Activated CD8-positive, alpha-beta memory T cell treated with anti-CD3 and anti-CD28 coated beads for 4 hours (primary cell): ENCODE results near the gene CD2BP2.
"Not testable (repeated sequence)": the region's sequence is repeated elsewhere in the genome, so short reads cannot be mapped to it uniquely, and the experiment has no call there.

Experiments used
- DNase-seq, 2 donors: peaks; one replicate each; pipeline ENCODE4 v3.0.0-alpha.2; 2020; ENCODE audit warnings: low read depth in 2 of 2

CD2BP2 gene

GRCh38 chr16:30355144-30355953, at the start of gene CD2BP2:
TSS of gene CD2BP2 (minus strand) at chr16:30355308. CDS start at chr16:30354681, 627 bp downstream.
- peak; percentile 80 to 82 for DNase-seq

- no peak for DNase-seq
Measured at GRCh38 chr16:30401768-30402425, 46.8 kb upstream of the CD2BP2 start.

DNA sequence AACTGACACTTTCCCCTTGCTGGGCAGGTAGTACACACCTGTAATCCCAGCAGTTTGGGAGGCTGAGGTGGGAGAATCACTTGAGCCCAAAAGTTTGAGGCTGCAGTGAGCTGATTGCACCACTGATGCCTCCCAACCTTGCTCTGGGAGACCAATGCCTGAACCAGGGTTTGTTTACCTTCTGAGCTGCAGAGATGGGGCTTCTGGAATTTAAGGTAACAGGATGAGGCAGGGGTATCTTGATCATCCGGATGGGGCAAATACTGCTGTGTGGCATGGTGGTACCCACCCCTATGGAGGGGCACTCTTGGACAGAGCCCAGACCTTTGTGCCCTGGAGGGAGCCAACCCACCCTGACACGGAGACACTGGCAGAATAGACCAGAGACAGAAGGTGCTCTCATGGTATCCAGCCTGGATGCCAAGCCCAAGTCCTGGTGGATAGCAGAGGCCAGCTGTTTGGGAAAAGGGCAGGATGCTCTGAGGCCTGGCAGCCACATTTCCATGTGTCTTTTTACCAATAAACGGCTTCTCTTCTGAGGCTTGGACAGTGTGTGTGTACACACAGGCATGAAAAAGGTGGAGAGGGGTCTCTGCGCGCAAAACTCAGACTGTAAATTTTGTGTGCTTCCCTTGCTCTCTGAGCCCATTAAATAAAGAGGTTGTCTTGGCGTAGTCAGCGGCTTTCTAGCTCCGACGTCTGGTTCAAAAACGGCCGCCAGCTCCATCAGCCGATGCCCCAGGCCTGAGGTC, 44.5 kb upstream of the CD2BP2 start:
- no peak for DNase-seq

DNA sequence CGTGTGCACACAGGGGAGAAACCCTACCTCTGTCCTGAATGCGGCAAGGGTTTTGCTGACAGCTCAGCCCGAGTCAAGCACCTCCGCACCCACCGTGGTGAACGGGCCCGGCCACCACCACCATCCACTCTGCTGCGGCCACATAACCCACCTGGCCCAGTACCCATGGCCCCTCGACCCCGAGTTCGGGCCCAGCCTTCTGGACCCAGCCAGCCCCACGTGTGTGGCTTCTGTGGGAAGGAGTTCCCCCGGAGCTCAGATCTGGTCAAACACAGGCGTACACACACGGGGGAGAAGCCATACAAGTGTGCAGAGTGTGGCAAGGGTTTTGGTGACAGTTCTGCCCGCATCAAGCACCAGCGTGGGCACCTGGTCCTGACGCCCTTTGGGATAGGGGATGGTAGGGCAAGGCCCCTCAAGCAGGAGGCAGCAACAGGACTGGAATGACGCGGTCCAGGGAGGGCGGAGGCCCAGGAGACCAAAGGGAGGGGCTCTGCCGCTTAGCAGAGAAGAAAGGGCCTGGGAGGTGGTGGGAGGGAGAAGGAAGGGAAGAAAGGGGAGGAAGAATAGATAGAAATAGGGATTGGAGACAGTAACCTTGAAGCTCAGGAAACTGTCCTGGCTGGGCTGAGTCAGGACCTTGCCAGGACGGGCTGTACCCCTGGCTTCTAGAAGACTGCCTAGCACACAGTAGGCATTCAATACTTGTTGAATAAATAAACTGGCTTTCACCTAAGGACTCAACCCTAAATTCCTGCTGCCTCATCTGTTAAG, 43.7 kb upstream of the CD2BP2 start:
- DNase-seq, result no peak

DNA sequence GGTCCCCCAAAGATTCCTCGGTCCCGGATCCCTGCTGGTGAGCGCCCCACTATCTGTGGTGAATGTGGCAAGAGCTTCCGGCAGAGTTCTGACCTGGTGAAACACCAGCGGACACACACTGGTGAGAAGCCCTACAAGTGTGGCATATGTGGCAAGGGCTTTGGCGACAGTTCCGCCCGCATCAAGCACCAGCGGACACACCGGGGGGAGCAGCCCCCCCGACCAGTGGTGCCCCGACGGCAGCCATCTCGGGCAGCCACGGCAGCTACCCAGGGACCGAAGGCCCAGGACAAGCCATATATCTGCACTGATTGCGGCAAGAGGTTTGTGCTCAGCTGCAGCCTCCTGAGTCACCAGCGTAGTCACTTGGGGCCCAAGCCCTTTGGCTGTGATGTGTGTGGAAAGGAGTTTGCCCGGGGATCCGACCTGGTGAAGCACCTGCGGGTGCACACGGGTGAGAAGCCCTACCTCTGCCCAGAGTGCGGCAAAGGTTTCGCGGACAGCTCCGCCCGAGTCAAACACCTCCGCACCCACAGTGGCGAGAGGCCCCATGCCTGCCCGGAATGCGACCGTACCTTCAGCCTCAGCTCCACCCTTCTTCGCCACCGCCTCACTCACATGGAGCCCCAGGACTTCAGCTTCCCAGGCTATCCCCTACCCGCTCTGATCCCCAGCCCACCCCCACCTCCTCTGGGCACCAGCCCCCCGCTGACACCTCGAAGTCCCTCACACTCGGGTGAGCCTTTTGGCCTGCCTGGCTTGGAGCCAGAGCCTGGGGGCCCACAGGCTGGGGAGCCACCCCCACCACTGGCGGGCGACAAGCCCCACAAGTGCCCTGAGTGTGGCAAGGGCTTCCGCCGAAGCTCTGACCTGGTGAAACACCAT, 42.9 kb upstream of the CD2BP2 start:
- DNase-seq, result no peak

DNA sequence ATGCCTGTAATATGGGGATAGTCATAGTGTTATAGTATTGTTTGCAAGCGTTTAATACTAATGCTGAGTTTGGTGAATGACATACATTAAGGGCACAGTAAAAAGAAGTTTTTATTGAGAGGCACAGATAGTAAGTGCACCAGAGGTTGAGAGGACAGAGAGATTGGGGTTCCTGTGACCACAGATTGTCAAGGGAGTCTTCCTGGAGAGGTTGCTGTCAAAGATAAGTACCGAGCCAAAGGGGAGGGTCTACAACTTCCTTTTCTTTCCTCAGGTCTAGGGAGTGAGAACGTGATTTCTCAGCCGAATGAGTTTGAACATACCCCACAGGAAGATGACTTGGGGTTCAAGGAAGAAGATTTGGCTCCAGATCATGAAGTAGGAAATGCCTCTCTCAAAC, 41.9 kb upstream of the CD2BP2 start:
- DNase-seq, result no peak

DNA sequence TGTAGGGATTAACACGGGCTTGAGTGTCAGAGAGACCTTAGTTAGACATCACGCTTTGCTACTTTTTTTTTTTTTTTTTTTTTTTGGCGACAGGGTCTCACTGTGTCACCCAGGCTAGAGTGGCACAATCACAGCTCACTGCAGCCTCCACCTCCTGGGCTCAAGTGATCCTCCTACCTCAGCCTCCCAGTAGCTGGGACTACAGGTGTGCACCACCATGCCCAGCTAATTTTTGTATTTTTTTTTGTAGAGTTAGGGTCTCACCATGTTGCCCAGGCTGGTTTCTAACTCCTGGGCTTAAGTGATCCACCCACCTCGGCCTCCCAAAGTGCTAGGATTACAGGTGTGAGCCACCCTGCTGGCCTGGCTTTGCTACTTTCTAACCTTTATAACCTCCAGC, 41.5 kb upstream of the CD2BP2 start:
- DNase-seq, result not testable (repeated sequence)

- DNase-seq, result no peak
Measured at GRCh38 chr16:30395992-30396585, 41.0 kb upstream of the CD2BP2 start.

DNA sequence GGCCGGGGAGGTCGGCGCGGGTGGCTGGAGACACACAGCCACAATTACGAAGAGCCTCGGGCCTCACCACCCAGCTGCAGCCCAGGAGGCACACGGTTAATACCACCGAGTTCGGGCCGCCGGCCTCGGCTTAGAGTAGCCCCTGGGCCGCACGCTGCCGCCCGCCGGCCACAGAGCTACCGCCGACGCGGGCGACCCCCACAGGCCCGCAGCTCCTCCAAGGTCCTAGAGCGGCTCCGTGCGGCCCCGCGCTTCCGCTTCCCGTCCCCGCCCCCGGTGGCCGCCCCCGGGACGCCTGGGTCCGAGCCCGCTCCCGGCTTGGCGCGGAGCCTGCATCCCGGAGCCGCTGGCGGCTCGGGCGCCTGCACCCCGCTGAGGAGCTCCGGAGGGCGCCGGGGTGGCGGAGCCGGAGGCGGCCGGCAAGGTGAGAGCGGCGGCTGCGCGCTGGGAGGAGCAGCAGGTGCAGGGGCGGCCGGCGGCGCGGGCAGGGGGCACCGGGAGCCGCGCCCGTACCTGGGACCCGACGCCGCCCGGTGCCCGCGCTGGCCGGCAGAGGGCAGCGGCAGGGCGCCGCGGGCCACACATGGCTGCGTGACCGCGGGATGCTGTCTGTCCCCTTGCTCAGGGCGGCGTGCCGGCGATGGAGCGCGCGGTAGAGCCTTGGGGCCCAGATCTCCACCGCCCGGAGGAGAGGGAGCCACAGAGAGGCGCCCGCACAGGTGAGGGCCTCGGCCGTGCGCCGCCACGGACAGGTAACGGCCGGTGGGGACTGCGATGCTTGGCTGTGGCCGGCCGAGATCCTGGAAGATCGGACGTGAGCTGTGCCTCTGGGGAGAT, 40.3 kb upstream of the CD2BP2 start, which contains the start of gene ZNF48:
TSS of gene ZNF48 (plus strand) at position 266 of the 837 bp plus-strand sequence. CDS start at position 641, 375 bp downstream.
- DNase-seq, result no peak

DNA sequence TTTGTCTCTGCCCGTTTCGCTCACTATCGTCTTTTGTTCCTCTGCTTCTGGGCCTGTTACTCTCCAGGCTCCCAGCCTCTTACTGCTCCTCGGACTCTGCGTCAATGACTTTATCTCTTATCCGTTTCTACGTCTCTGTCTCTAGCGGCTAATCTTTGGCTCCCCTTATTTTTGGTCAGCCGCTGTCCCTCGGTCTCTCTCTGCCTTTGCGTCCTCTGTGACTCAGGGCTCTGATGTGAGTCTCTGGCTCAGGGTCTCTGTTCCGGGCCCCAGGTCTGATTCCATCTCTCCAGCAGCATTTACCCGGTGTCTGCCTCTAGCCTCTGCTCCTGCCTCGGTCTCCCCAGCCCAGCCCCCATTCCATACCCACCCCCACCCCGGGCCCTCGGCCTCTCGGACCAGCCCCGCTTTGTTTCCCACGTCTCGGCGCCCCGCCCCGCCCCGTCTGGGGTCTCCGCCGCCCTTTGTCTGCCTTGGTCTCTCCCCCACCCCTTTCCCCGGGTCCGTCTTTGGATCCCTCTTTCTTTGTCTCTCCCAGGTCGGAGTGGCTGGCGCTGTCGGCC, 39.6 kb upstream of the CD2BP2 start:
- DNase-seq, result no peak

- DNase-seq, result no peak
Measured at GRCh38 chr16:30383521-30383920, 28.4 kb upstream of the CD2BP2 start.

DNA sequence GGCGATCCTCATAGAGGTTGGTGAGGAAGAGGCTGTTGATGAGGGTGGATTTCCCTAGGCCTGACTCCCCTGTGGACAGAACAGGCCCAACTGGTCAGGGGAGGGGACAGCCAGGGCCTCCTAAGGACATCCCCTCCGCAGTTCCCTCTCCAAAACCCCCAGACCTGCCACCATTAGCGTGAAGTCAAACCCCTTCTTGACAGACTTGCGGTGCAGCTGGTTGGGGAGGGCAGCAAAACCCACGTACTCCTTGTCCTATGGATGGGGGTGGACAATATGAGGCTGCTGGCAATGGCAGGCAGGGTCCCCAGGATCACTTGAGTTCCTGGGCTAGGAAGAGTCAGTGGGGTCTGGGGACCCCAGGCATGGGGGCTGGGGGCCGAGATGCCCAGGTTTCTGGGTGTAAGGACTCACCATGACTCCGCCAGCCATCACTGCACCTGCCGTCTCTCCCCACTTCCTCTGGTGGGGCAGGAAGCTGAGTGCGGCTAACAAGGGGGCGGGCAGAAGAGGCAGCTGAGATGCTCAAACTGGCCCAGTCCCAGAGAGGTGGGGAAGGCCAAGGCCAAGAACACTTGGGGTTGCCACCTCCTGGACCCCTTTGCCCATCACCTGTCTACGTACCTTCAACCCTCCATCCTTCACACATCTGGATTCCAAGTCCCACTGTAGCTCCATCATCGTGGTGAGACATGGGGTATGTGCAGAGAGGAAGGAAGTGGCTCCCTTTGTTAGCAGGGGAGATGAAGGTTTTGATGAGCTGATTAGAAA, 27.2 kb upstream of the CD2BP2 start, which contains the start of gene SEPTIN1:
TSS of gene SEPTIN1 (minus strand) at position 451 of the 771 bp plus-strand sequence. CDS start at position 432, 19 bp downstream.
- peak; percentile 50 to 67 for DNase-seq

- no peak for DNase-seq
Measured at GRCh38 chr16:30381291-30382041, 26.4 kb upstream of the CD2BP2 start.

DNA sequence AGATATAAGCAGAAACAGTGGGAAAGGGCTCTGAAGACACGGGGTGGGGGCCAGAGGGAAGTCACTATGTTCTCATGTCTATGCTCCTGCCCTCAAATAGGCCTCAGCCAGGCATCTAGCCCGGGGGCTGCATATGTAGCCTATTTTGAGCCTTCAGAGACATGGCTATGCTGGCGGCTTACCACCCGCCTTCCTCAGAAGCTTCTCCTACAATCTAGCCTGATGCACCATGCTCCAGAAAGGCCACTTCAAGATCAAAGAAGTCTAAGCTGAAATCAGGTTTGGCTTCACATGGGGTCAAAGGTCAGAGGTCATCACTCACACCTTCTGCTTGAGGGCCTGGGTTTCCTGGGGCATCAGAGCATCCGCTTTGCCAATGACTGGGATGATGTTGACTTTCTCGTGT, 25.7 kb upstream of the CD2BP2 start:
- no peak for DNase-seq

DNA sequence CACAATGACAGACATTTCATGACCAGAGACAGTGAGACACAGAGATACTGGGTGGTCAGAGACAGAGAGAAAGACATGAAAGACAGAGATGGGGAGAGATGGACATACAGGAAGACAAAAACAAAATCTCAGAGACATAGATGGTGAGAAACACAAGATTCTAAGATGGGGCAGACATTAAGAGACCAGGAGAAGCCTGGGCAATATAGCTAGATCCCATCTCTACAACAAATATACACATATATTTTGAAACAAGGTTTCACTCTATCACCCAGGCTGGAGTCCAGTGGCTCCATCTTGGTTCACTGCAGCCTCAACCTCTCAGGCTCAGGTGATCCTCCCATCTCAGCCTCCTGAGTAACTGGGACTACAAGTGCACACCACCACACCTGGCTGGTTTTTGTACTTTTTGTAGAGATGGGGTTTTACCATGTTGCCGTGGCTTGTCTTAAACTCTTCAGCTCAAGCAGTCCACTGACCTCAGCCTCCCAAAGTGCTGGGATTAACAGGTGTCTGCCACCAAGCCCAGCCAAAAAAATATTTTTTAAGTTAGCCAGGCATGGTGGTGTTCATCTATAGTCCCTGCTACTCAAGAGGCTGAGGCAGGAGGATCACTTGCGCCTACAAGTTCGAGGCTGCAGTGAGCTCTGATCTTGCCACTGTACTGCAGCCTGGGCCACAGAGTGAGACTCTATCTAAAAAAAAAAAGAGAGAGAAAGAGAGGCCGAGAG, 25.1 kb upstream of the CD2BP2 start:
- DNase-seq, result no peak

DNA sequence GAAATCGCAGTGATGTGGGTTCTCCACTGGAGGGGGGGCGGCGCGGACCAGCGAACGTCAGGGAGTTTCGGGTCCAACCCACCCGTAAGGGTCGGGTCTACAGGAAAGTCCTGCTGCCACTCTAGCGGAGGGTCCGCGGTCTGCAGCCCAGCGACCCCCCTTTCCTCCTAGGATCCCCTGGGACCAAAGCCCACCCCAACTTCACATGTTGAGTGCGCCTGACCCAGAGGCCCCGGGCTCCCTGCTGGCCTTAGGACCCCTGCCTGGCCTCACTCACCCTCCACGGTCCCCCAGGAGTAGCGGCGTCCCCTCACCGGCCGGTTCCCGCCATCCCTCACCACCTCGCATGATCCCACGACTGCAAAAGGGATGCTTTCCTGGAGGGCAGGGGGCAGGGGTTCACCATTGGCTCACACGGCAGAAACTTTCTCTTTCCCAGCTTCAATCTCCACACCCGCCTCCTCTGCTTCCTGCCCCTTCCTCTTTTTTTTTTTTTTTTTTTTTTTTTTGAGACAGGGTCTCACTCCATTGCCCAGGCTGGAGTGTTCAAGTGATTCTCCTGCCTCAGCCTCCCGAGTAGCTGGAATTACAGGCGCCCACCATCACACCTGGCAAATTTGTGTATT, 24.2 kb upstream of the CD2BP2 start:
- DNase-seq, result no peak
